ENCODE measurements around the gene MAML1. TPM values are rescaled to one million over a fixed set of nuclear protein-coding genes. Genes with fewer than 3 reads are reported as not detected.

The MAML1 gene
- total RNA-seq, 1 experiment from 2014 or later, result 34.0 TPM

DNA sequence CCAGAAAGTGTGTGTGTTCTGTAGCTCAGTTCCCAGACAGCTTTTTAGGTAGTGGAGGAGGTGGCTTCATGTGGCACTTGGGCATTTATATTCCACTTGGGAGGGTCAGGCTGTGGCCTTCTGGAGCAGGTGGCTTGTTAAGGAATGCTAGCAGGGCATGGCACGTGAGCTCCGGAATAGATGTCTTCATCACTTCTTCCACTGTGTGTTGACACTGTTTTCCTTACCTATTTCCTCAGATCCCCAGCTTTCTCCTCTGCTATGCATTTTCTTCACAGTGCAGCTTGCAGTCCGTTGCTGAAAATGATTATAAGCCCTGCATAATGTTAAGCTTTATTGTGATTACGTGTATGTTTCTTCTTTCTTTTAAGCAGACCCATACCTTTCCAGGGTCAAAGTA is 3.3 kb upstream of the MAML1 start:
- Histone ChIP-seq H3F3A (ENCODE audit: insufficient read depth, low read depth) (peaks cover 80% of the 10 kb centered on the region), H3K79me2 (ENCODE audit: low read depth) (peaks cover 11% of the 10 kb centered on the region), H3K27me3 (ENCODE audit: insufficient read depth, low read depth) (no peaks in the 10 kb centered on the region), H3K9me3 (ENCODE audit: insufficient read depth, low read depth) (no peaks in the 10 kb centered on the region), H3K4me1 (replicated peaks; ENCODE audit: insufficient read depth) (peaks cover 34% of the 10 kb centered on the region), H3K4me3 (no peak overlapping the region), H2AFZ (no peak overlapping the region), H3K36me3 (ENCODE audit: low read depth) (peaks cover 38% of the 10 kb centered on the region), H3K4me2 (no peak overlapping the region), H3K27ac (0 out of 2 replicates have a peak overlapping the region, but pooled peaks have one; percentile 74), H4K20me1 (ENCODE audit: insufficient read depth) (peaks cover 38% of the 10 kb centered on the region), H3K9me2 (ENCODE audit: insufficient read depth) (no peaks in the 10 kb centered on the region)
- TF ChIP-seq, protein P1, sequence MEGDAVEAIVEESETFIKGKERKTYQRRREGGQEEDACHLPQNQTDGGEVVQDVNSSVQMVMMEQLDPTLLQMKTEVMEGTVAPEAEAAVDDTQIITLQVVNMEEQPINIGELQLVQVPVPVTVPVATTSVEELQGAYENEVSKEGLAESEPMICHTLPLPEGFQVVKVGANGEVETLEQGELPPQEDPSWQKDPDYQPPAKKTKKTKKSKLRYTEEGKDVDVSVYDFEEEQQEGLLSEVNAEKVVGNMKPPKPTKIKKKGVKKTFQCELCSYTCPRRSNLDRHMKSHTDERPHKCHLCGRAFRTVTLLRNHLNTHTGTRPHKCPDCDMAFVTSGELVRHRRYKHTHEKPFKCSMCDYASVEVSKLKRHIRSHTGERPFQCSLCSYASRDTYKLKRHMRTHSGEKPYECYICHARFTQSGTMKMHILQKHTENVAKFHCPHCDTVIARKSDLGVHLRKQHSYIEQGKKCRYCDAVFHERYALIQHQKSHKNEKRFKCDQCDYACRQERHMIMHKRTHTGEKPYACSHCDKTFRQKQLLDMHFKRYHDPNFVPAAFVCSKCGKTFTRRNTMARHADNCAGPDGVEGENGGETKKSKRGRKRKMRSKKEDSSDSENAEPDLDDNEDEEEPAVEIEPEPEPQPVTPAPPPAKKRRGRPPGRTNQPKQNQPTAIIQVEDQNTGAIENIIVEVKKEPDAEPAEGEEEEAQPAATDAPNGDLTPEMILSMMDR (conservative IDR thresholded peaks at IDR 0.05), result no peak
- no peak for TF ChIP-seq EZH2 (IDR thresholded peaks at IDR 0.05; ENCODE audit: low read depth)
- CTCF ChIA-PET, result no interaction called here
- intact Hi-C loops (cut with micrococcal nuclease; ENCODE audit: unreplicated experiment), result no loop called here
- BruUV-seq (replicated peaks), result TSS peak; percentile 1
- no peak for DNase-seq
- POLR2A ChIA-PET (ENCODE audit: unreplicated experiment), result interaction anchor here (0.5 kb wide), 1 partner anchor 63 kb away, joined by 10 read pairs; no protein-coding TSS in a partner anchor

- intact Hi-C loops (cut with micrococcal nuclease; ENCODE audit: unreplicated experiment), result loop anchor here (5.0 to 10.0 kb wide), 4 partner anchors 105 to 1458 kb away; partner anchors contain the start of genes HNRNPH1, MRNIP and TBC1D9B
- TF ChIP-seq, protein P1 (conservative IDR thresholded peaks at IDR 0.05), result no peak
- no peak for TF ChIP-seq EZH2 (IDR thresholded peaks at IDR 0.05; ENCODE audit: low read depth)
- no TSS peak for BruUV-seq (replicated peaks)
- POLR2A ChIA-PET (ENCODE audit: unreplicated experiment), result no interaction called here
- no peak overlapping the region; the same call in 1 of the 2 replicates for H3K4me3 ChIP-seq
- CTCF ChIA-PET, result no interaction called here
- peaks cover 38% of the 10 kb centered on the region for H3K4me1 ChIP-seq (replicated peaks; ENCODE audit: insufficient read depth)
- no peak overlapping the region for H2AFZ ChIP-seq
- no peak for DNase-seq
- no peaks in the 10 kb centered on the region for H3K9me2 ChIP-seq (ENCODE audit: insufficient read depth)
- H3K36me3 ChIP-seq (ENCODE audit: low read depth), result peaks cover 35% of the 10 kb centered on the region
- no peaks in the 10 kb centered on the region for H3K9me3 ChIP-seq (ENCODE audit: insufficient read depth, low read depth)
- peaks cover 76% of the 10 kb centered on the region for H3F3A ChIP-seq (ENCODE audit: insufficient read depth, low read depth)
- peaks cover 40% of the 10 kb centered on the region for H4K20me1 ChIP-seq (ENCODE audit: insufficient read depth)
- peaks cover 15% of the 10 kb centered on the region for H3K79me2 ChIP-seq (ENCODE audit: low read depth)
- peak overlapping the region; percentile 86; the same call in 1 of the 2 replicates for H3K4me2 ChIP-seq
- peak overlapping the region; percentile 74; the same call in 1 of the 2 replicates for H3K27ac ChIP-seq
- H3K27me3 ChIP-seq (ENCODE audit: insufficient read depth, low read depth), result no peaks in the 10 kb centered on the region
These were observed 2.9 kb upstream of the MAML1 start for GRCh38 chr5:179729727-179730126.

DNA sequence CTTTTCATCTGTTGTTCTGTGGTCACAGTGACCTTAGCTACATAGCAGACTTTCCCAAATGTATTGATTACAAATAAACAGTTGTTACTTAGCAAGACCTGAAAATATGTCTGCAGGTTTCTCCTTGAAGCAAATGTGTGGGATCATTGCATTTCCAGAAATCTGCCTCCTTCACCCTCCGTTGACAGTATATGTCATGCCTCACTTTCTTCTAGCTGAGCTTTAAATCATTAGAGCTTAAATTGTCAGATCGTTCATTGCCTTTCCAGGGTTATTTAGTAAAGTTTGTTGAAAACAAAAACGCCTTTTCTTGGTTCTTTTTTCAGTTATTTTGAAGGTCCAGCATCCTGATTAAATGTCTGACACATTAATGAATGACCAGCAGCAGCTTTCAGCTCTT is 2.3 kb upstream of the MAML1 start:
- CTCF ChIA-PET, result no interaction called here
- peak overlapping the region; percentile 86 for H3K4me2 ChIP-seq
- H3K4me1 ChIP-seq (replicated peaks; ENCODE audit: insufficient read depth), result peaks cover 39% of the 10 kb centered on the region
- H3K27me3 ChIP-seq (ENCODE audit: insufficient read depth, low read depth), result no peaks in the 10 kb centered on the region
- intact Hi-C loops (cut with micrococcal nuclease; ENCODE audit: unreplicated experiment), result loop anchor here (5.0 to 10.0 kb wide), 4 partner anchors 106 to 1457 kb away; partner anchors contain the start of genes HNRNPH1, MRNIP and TBC1D9B
- peak overlapping the region; percentile 77; the same call in 1 of the 2 replicates for H3K4me3 ChIP-seq
- peaks cover 69% of the 10 kb centered on the region for H3F3A ChIP-seq (ENCODE audit: insufficient read depth, low read depth)
- no peaks in the 10 kb centered on the region for H3K9me3 ChIP-seq (ENCODE audit: insufficient read depth, low read depth)
- no peaks in the 10 kb centered on the region for H3K9me2 ChIP-seq (ENCODE audit: insufficient read depth)
- peak overlapping the region; percentile 74 for H3K27ac ChIP-seq
- no peak overlapping the region for H2AFZ ChIP-seq
- H3K79me2 ChIP-seq (ENCODE audit: low read depth), result peaks cover 21% of the 10 kb centered on the region
- BruUV-seq (replicated peaks), result no TSS peak
- H3K36me3 ChIP-seq (ENCODE audit: low read depth), result peaks cover 29% of the 10 kb centered on the region
- H4K20me1 ChIP-seq (ENCODE audit: insufficient read depth), result peaks cover 41% of the 10 kb centered on the region
- DNase-seq, result no peak
- POLR2A ChIA-PET (ENCODE audit: unreplicated experiment), result no interaction called here
- no peak for TF ChIP-seq EZH2 (IDR thresholded peaks at IDR 0.05; ENCODE audit: low read depth)
- TF ChIP-seq, protein P1 (conservative IDR thresholded peaks at IDR 0.05), result no peak

Data from PC-9 (cell line).